GM23248 (cell line): ENCODE data around the gene CDK3. TPM values are rescaled to one million over a fixed set of nuclear protein-coding genes. Genes with fewer than 3 reads are reported as not detected.
"Not testable (repeated sequence)": the region's sequence is repeated elsewhere in the genome, so short reads cannot be mapped to it uniquely, and the experiment has no call there.

Experiments used
- DNase-seq: peaks from one replicate; pipeline ENCODE4 v3.0.0-alpha.2; 2015
- H2AFZ ChIP-seq: fragments of 200-600 bp; sonication (generic); 2 replicates; pipeline ENCODE4 v1.6.1; 2016; ENCODE audit warnings: antibody characterized with exemption
- H3F3A ChIP-seq: fragments of 200-600 bp; sonication (generic); 2 replicates; pipeline ENCODE4 v1.6.1; 2016; ENCODE audit warnings: mild to moderate bottlenecking, antibody characterized with exemption, mixed run types; ENCODE audit not compliant: insufficient read depth
- H3K27ac ChIP-seq: fragments of 200-600 bp; sonication (generic); 2 replicates; pipeline ENCODE4 v1.5.1; 2016; ENCODE audit warnings: mild to moderate bottlenecking
- H3K27me3 ChIP-seq: fragments of 200-600 bp; sonication (generic); replicated peaks from 2 replicates; pipeline ENCODE4 v1.6.1; 2016; ENCODE audit warnings: mild to moderate bottlenecking; ENCODE audit not compliant: insufficient read depth
- H3K36me3 ChIP-seq: fragments of 200-600 bp; sonication (generic); 2 replicates; pipeline ENCODE4 v1.6.1; 2016; ENCODE audit warnings: low read depth, mild to moderate bottlenecking
- H3K4me1 ChIP-seq: fragments of 200-600 bp; sonication (generic); 2 replicates; pipeline ENCODE4 v1.6.1; 2016; ENCODE audit warnings: mild to moderate bottlenecking; ENCODE audit not compliant: insufficient read depth
- H3K4me2 ChIP-seq: fragments of 200-600 bp; sonication (generic); one replicate; pipeline ENCODE4 v1.6.1; 2016; ENCODE audit warnings: mild to moderate bottlenecking; ENCODE audit not compliant: unreplicated experiment
- H3K4me3 ChIP-seq: fragments of 200-600 bp; sonication (generic); 2 replicates; pipeline ENCODE4 v1.5.1; 2016; ENCODE audit warnings: mild to moderate bottlenecking
- H3K79me2 ChIP-seq: fragments of 200-600 bp; sonication (generic); 2 replicates; pipeline ENCODE4 v1.6.1; 2016; ENCODE audit warnings: mild to moderate bottlenecking; ENCODE audit not compliant: insufficient read depth
- H3K9ac ChIP-seq: fragments of 200-600 bp; sonication (generic); 2 replicates; pipeline ENCODE4 v1.6.1; 2016; ENCODE audit warnings: mild to moderate bottlenecking
- H3K9me2 ChIP-seq: fragments of 200-600 bp; sonication (generic); 2 replicates; pipeline ENCODE4 v1.6.1; 2016; ENCODE audit warnings: mixed run types, mild to moderate bottlenecking, moderate library complexity; ENCODE audit not compliant: insufficient read depth
- H3K9me3 ChIP-seq: fragments of 200-600 bp; sonication (generic); one replicate; pipeline ENCODE4 v1.6.1; 2017; ENCODE audit warnings: low read depth
- H4K20me1 ChIP-seq: fragments of 200-600 bp; sonication (generic); 2 replicates; pipeline ENCODE4 v1.6.0; 2016; ENCODE audit not compliant: insufficient read depth
- EZH2 ChIP-seq: fragments of 200-600 bp; sonication (generic); IDR thresholded peaks from 2 replicates; pipeline ENCODE4 v1.6.1; 2018; ENCODE audit warnings: antibody characterized with exemption, mild to moderate bottlenecking; ENCODE audit not compliant: insufficient read depth, poor library complexity, severe bottlenecking
- EZH2phosphoT487 ChIP-seq: fragments of 200-600 bp; sonication (generic); IDR thresholded peaks from 2 replicates; pipeline ENCODE4 v1.6.1; 2018; ENCODE audit warnings: antibody characterized with exemption, moderate library complexity, mild to moderate bottlenecking, low read depth; ENCODE audit not compliant: insufficient read depth
- WGBS, 2 experiments: methylation state at CpG; one replicate each; pipeline ENCODE4 v1.1.6; 2015 to 2017; ENCODE audit warnings: low lambda C conversion rate in 2 of 2, low coverage in 1 of 2; ENCODE audit errors: missing lambda C conversion rate in 2 of 2; 5-methylcytosine and 5-hydroxymethylcytosine counted together
- in situ Hi-C: fragments of 300-500 bp; cut with MboI; formaldehyde crosslinking; loops from 2 replicates; pipeline ENCODE4 v1.15.0; 2020
- polyA plus RNA-seq: library from polyadenylated mRNA; unstranded; fragments of >200 nt; fragmentation: Nextera tagmentation; extraction: Ambion mirVana; gene quantifications from 2 replicates; pipeline ENCODE4 v1.2.1, GENCODE V29; 2016
- total RNA-seq: library from RNA; depleted of rRNA; stranded (reverse); fragments of >200 nt; shearing (Covaris generic); gene quantifications from 2 replicates; pipeline ENCODE4 v1.2.3, GENCODE V29; 2014

The CDK3 gene
- total and polyA plus RNA-seq, 2 experiments from 2014 or later: 0.43 to 2.0 TPM

DNA sequence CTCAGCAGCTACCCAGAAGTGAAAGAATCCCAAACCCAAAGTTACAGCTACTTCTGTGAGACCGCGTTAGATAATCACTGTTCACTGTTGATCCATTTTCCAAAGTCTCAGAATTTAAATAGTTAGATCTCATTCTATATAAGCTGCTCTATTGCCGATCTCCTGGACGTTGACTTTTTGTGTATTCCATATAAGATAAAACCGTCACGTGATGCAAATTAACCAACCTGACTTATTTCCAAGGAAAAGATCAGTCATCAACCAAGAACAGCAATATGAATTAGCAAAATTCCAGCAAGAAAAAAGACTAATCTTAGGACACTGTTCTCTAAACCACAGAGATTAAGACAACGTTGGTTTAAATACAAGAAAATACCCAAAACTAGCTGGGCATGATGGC is 30.0 kb upstream of the CDK3 start:
- H3K36me3 ChIP-seq: peaks cover 5% of the 10 kb centered on the region; the same call in 1 of the 2 replicates
- DNase-seq: no peak
- in situ Hi-C loops: no loop called here
- no peak overlapping the region for H3K27ac ChIP-seq
- no peaks in the 10 kb centered on the region for H3K9me3 ChIP-seq
- H4K20me1 ChIP-seq: no peaks in the 10 kb centered on the region
- peaks cover 12% of the 10 kb centered on the region for H3F3A ChIP-seq
- H3K9ac ChIP-seq: no peak overlapping the region
- peaks cover 89% of the 10 kb centered on the region for H3K79me2 ChIP-seq
- no peaks in the 10 kb centered on the region for H3K27me3 ChIP-seq
- H3K4me3 ChIP-seq: no peak overlapping the region
- TF ChIP-seq EZH2phosphoT487 (no peak), EZH2 (no peak)
- no peak overlapping the region for H3K4me2 ChIP-seq
- H2AFZ ChIP-seq: no peak overlapping the region
- peaks cover 10% of the 10 kb centered on the region; the same call in 1 of the 2 replicates for H3K4me1 ChIP-seq
- no peaks in the 10 kb centered on the region for H3K9me2 ChIP-seq
- 67 to 68% methylated on average over 7 of the region's 7 CpGs for WGBS, 2 experiments

DNA sequence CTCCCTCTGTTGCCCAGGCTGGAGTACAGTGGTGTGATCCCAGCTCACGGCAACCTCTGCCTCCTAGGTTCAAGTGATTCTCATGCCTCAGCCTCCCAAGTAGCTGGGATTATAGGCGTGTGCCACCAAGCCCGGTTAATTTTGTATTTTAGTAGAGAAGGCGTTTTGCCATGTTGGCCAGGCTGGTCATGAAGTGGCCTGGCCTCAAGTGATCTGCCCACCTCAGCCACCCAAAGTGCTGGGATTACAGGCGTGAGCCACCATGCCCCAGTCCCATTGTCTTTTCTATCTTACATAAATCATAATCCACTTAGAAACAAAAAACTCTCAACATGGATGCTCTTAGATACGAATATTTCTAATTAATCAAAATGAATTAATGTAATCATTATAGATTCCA is 25.5 kb upstream of the CDK3 start:
- Histone ChIP-seq H3K4me2 (peak overlapping the region; percentile 77), H3K4me1 (peaks cover 21% of the 10 kb centered on the region), H3K4me3 (peak overlapping the region; percentile 51; the same call in 1 of the 2 replicates), H3F3A (peaks cover 11% of the 10 kb centered on the region), H3K79me2 (peaks cover 84% of the 10 kb centered on the region)
- H4K20me1 ChIP-seq, H3K27ac ChIP-seq, H2AFZ ChIP-seq, H3K36me3 ChIP-seq, in situ Hi-C loops, H3K9me3 ChIP-seq, H3K9me2 ChIP-seq, H3K9ac ChIP-seq, H3K27me3 ChIP-seq, DNase-seq: not testable (repeated sequence)
- WGBS, 2 experiments: 94 to 97% methylated on average over 6 of the region's 6 CpGs

GRCh38 chr17:75975757-75976174 is 24.9 kb upstream of the CDK3 start:
- DNase-seq: peak; percentile 30
- Histone ChIP-seq H3K4me3 (peak overlapping the region; percentile 51), H3K9me2 (no peaks in the 10 kb centered on the region), H3K79me2 (peaks cover 83% of the 10 kb centered on the region), H3K27me3 (no peaks in the 10 kb centered on the region), H4K20me1 (no peaks in the 10 kb centered on the region), H3K9ac (peak overlapping the region; percentile 47), H3K4me1 (peaks cover 23% of the 10 kb centered on the region), H3K9me3 (no peaks in the 10 kb centered on the region), H3K27ac (peak overlapping the region; percentile 15; the same call in 1 of the 2 replicates), H3K36me3 (no peaks in the 10 kb centered on the region), H2AFZ (no peak overlapping the region), H3F3A (peaks cover 11% of the 10 kb centered on the region), H3K4me2 (peak overlapping the region; percentile 77)
- 9 to 11% methylated on average over 5 of the region's 5 CpGs for WGBS, 2 experiments
- in situ Hi-C loops: no loop called here
- TF ChIP-seq EZH2 (no peak), EZH2phosphoT487 (no peak)

DNA sequence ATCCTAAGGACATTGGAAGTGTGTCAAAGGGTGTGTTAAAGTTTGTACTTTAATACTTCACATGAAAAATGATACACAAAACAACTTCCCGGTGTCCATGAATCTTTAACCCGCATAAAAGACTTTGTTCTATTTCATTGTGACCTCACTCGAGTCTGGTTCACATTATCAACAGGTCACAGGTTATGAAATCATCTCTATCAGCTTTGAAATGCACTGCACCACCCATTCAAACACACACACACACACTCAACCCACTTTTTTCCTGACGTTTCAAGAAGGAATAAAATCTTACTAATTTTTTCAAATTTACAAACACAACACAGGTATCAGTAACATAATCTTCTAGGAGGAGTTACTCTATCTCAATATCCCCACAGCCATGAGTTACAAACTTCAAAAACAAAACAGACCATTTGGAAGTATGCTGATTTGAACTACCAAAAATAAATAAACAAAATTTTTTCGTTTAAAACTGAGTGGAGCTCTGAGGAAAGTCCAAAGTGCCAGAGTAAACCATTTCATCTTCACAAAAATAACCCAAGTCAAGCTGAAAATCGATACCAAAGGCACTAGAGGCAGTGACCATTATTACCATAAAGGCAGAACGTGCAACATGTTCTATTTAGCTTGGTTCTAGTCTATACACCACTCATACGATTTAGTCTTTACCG is 24.3 kb upstream of the CDK3 start:
- Histone ChIP-seq H4K20me1 (no peaks in the 10 kb centered on the region), H3K27me3 (no peaks in the 10 kb centered on the region), H2AFZ (no peak overlapping the region), H3K9ac (peak overlapping the region; percentile 47), H3K36me3 (no peaks in the 10 kb centered on the region), H3F3A (peaks cover 16% of the 10 kb centered on the region), H3K27ac (peak overlapping the region; percentile 15; the same call in 1 of the 2 replicates), H3K9me3 (no peaks in the 10 kb centered on the region), H3K4me2 (peak overlapping the region; percentile 77), H3K79me2 (peaks cover 77% of the 10 kb centered on the region), H3K4me1 (peaks cover 29% of the 10 kb centered on the region), H3K4me3 (peak overlapping the region; percentile 51), H3K9me2 (no peaks in the 10 kb centered on the region)
- peak; percentile 50 for DNase-seq
- in situ Hi-C loops: no loop called here
- WGBS, 2 experiments: 13 to 18% methylated on average over 9 of the region's 9 CpGs
- TF ChIP-seq EZH2 (no peak), EZH2phosphoT487 (no peak)
